ENCODE results near the gene TSPO.

- TF ChIP-seq CTCF (IDR thresholded peaks at IDR 0.05): no peak
- TF ChIP-seq POLR2A (IDR thresholded peaks at IDR 0.05): no peak
Measured at GRCh38 chr22:43135565-43135964, 15.8 kb upstream of the TSPO start.
